ENCODE data around the gene PHACTR2. TPM values are rescaled to one million over a fixed set of nuclear protein-coding genes. Genes with fewer than 3 reads are reported as not detected.

PHACTR2 gene
- total RNA-seq, 1 experiment from 2014 or later: 20.7 TPM

DNA sequence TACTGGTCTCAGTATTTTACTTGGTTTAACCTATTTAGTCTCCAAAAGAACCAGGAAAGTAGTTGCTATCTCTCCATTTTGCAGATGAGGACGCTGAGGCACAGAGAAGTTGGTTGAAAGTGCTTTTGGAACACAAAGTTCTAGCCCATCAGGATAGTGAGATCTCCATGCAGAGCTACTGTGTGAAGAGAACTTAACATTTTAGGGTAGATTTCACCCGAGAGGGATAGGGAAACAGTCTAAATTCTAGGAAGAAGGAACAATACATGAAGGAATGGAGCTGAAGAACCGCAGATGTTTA lies 65.1 kb downstream of the PHACTR2 start:
- H3K9me3 Mint-ChIP-seq (ENCODE audit: low read depth, unreplicated experiment): no peaks in the 10 kb centered on the region
- no peak overlapping the region for H3K4me3 Mint-ChIP-seq (ENCODE audit: low read depth, unreplicated experiment)
- CTCF ChIA-PET: no interaction called here
- no peak overlapping the region for H3K27ac Mint-ChIP-seq (ENCODE audit: unreplicated experiment)
- no TSS peak for BruUV-seq (replicated peaks)
- no peaks in the 10 kb centered on the region for H3K36me3 Mint-ChIP-seq (ENCODE audit: insufficient read depth, unreplicated experiment)
- H3K4me1 Mint-ChIP-seq (ENCODE audit: low read depth, unreplicated experiment): peaks cover 34% of the 10 kb centered on the region
- TF ChIP-seq, protein P1, sequence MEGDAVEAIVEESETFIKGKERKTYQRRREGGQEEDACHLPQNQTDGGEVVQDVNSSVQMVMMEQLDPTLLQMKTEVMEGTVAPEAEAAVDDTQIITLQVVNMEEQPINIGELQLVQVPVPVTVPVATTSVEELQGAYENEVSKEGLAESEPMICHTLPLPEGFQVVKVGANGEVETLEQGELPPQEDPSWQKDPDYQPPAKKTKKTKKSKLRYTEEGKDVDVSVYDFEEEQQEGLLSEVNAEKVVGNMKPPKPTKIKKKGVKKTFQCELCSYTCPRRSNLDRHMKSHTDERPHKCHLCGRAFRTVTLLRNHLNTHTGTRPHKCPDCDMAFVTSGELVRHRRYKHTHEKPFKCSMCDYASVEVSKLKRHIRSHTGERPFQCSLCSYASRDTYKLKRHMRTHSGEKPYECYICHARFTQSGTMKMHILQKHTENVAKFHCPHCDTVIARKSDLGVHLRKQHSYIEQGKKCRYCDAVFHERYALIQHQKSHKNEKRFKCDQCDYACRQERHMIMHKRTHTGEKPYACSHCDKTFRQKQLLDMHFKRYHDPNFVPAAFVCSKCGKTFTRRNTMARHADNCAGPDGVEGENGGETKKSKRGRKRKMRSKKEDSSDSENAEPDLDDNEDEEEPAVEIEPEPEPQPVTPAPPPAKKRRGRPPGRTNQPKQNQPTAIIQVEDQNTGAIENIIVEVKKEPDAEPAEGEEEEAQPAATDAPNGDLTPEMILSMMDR (IDR thresholded peaks at IDR 0.05; ENCODE audit: unreplicated experiment): no peak
- DNase-seq: no peak
- H3K27me3 Mint-ChIP-seq (ENCODE audit: unreplicated experiment): no peaks in the 10 kb centered on the region
- intact Hi-C loops (cut with micrococcal nuclease; ENCODE audit: unreplicated experiment): no loop called here

DNA sequence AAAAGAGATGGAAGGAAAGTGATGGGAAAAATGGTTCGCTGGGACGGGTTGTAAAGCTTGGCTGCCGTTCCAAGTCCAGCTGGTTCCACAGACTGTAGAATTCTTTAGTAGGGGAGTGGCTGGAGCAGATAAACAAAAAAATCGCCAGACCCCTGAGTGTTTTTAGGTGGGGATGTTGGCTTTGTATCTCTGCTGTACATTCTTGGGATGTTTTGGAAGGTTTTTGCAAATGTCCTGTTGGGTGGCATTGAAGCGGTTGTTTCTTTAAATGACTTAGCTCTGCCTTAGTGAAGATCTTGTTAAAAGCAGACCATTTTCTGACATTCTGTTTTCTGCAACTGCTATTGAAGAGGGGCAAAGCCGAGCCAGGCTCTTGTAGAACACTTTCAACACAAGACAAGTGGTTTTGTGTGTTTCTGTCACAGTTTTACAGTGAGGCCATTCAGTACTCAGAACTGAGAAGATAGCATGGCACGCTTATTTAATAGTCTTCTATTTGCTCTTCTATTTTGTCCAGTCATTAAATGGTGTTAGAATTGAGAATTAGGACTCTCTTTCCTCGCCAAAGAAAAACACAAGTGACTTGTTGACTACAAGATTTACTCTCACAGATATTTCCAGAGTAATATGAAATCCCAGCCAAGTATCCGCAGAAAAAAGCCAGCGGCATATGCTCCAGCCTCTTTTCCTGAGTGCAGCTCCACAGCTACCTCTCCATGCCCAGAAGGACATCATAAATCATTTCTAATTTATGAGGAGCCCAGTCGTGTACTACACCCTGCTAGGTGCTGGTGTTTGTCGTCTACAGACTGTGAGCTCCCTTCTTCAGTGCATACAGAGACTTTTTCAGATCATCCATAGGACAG lies 65.8 kb downstream of the PHACTR2 start:
- Mint-ChIP-seq H3K4me1 (ENCODE audit: low read depth, unreplicated experiment) (peaks cover 34% of the 10 kb centered on the region), H3K9me3 (ENCODE audit: low read depth, unreplicated experiment) (no peaks in the 10 kb centered on the region), H3K27me3 (ENCODE audit: unreplicated experiment) (no peaks in the 10 kb centered on the region), H3K27ac (ENCODE audit: unreplicated experiment) (no peak overlapping the region), H3K36me3 (ENCODE audit: insufficient read depth, unreplicated experiment) (no peaks in the 10 kb centered on the region), H3K4me3 (ENCODE audit: low read depth, unreplicated experiment) (no peak overlapping the region)
- CTCF ChIA-PET: no interaction called here
- TF ChIP-seq, protein P1 (IDR thresholded peaks at IDR 0.05; ENCODE audit: unreplicated experiment): no peak
- intact Hi-C loops (cut with micrococcal nuclease; ENCODE audit: unreplicated experiment): no loop called here
- no peak for DNase-seq
- BruUV-seq (replicated peaks): no TSS peak

DNA sequence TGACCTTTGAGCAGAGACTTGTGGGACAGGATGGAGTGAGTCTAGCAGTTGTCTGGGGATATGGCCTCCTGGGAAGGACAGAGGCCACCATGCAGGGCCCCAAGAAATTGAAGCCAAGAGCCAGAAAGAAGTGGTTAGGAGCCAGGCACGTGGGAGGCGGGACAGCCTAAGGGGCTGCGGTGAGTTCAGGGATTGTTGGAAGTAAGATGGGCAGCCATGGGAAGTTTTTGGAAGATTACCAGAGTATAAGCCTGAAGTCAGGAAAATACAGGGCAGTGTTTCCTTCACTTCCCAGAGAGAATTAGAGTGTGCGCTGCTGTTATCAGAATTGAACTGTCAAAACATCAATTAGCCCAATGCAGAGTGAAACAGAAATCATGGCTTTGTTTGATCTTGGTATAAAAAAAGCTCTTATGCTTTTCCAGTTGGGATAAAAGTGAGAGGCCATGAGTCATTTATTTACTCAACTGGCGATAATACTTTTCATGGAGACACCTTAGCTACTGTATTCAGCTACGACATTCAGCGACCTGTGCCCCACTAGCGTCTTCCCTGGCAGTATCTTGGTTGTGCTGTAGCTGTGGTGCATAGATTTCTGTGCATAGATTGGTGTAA lies 66.9 kb downstream of the PHACTR2 start:
- no peaks in the 10 kb centered on the region for H3K36me3 Mint-ChIP-seq (ENCODE audit: insufficient read depth, unreplicated experiment)
- BruUV-seq (replicated peaks): no TSS peak
- H3K27me3 Mint-ChIP-seq (ENCODE audit: unreplicated experiment): no peaks in the 10 kb centered on the region
- TF ChIP-seq, protein P1 (IDR thresholded peaks at IDR 0.05; ENCODE audit: unreplicated experiment): no peak
- no peaks in the 10 kb centered on the region for H3K9me3 Mint-ChIP-seq (ENCODE audit: low read depth, unreplicated experiment)
- H3K27ac Mint-ChIP-seq (ENCODE audit: unreplicated experiment): peak overlapping the region; percentile 53
- CTCF ChIA-PET: interaction anchor here (0.6 to 1.0 kb wide), 2 partner anchors 55 to 169 kb away, joined by 3 to 4 read pairs; no protein-coding TSS in a partner anchor
- intact Hi-C loops (cut with micrococcal nuclease; ENCODE audit: unreplicated experiment): loop anchor here (5.0 kb wide), 1 partner anchor 67 kb away; the partner anchor contains the start of gene PHACTR2
- peak overlapping the region; percentile 60 for H3K4me3 Mint-ChIP-seq (ENCODE audit: low read depth, unreplicated experiment)
- H3K4me1 Mint-ChIP-seq (ENCODE audit: low read depth, unreplicated experiment): peaks cover 34% of the 10 kb centered on the region
- peak; percentile 3 for DNase-seq

DNA sequence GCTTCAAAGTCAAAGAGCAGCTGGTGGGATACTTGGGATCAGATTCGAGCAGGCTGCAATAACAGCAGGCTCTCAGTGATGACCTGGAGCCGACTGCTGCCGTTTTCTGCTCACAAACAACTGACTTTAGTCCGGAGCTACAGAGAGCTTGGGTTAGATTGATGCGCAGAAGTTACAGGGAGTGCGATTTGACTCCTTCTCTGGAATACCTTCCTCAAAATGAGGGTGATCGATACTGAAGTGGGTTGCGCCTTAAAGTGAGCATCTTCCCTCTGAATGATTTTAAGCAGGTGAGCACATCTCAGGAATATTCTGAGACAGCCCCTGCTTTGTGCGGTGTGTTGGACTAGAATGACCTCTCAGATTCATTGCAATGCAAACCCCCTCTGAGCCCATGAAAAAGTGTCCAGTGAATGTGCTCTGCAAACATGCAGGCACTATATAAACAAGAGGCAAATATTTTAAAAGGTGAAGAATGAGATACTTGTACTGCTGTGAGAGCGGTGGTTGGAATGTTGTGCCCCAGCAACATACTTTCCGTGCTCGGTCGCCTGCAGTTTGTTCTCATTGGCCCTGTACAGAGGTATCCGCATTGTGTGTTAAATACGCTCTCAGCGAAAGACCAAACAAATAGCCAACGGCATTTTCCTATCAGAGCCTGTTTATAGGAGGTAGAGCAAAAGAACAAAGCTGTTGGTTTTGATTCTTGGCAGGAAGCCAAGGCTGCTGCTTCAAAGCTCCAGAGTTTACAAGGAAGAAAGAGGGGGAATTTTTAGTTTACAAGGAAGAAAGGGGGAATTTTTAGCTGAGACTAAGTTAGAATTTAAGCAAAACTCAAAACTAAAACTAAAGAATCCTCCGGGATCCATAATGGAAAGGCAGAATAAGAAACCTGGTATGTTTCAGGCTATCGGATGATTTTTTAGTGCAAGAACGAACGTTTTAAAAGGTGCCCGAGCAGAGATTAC lies 67.7 kb downstream of the PHACTR2 start:
- BruUV-seq (replicated peaks): no TSS peak
- peaks cover 34% of the 10 kb centered on the region for H3K4me1 Mint-ChIP-seq (ENCODE audit: low read depth, unreplicated experiment)
- intact Hi-C loops (cut with micrococcal nuclease; ENCODE audit: unreplicated experiment): loop anchor here (5.0 kb wide), 1 partner anchor 68 kb away; the partner anchor contains the start of gene PHACTR2

More for the DNA sequence above, 67.7 kb downstream of the PHACTR2 start:
- H3K27me3 Mint-ChIP-seq (ENCODE audit: unreplicated experiment): no peaks in the 10 kb centered on the region
- no peaks in the 10 kb centered on the region for H3K36me3 Mint-ChIP-seq (ENCODE audit: insufficient read depth, unreplicated experiment)
- peak; percentile 47 for DNase-seq
- peak overlapping the region; percentile 60 for H3K4me3 Mint-ChIP-seq (ENCODE audit: low read depth, unreplicated experiment)
- TF ChIP-seq, protein P1 (IDR thresholded peaks at IDR 0.05; ENCODE audit: unreplicated experiment): no peak
- peak overlapping the region; percentile 73 for H3K27ac Mint-ChIP-seq (ENCODE audit: unreplicated experiment)
- H3K9me3 Mint-ChIP-seq (ENCODE audit: low read depth, unreplicated experiment): no peaks in the 10 kb centered on the region
- CTCF ChIA-PET: interaction anchor here (0.6 to 1.0 kb wide), 3 partner anchors 56 to 1073 kb away, joined by 3 to 4 read pairs (median 3); no protein-coding TSS in a partner anchor

Measured in Calu3 (cell line).